Right lobe of liver (tissue), 6 donors: ENCODE data around the gene FREY1. TPM values are rescaled to one million over a fixed set of nuclear protein-coding genes. Genes with fewer than 3 reads are reported as not detected.

Source experiments
- ATAC-seq, 4 donors: fragments of 200-7000 bp; cut with Tn5 transposase; one replicate each; pipeline ENCODE4 v1.9.1; 2020; ENCODE audit warnings: mild to moderate bottlenecking in 4 of 4, moderate library complexity in 4 of 4
- DNase-seq, 3 donors: peaks; one replicate each; pipeline ENCODE4 v3.0.0-alpha.2; 2020
- H3K27ac ChIP-seq, 3 donors: fragments of 200-600 bp; one replicate each; pipeline ENCODE4 v1.8.0; 2022
- H3K27me3 ChIP-seq, 2 donors: fragments of 200-600 bp; one replicate each; pipeline ENCODE4 v1.8.0; 2022
- H3K36me3 ChIP-seq, 4 donors: fragments of 200-600 bp; sonication (generic) in 1 of 4; one replicate each; pipeline versions ENCODE4 v1.5.1 to v1.8.0; 2017 to 2022; ENCODE audit warnings: control low read depth in 1 of 4
- H3K4me1 ChIP-seq, 4 donors: fragments of 200-600 bp; sonication (generic) in 1 of 4; one replicate each; pipeline versions ENCODE4 v1.5.1 to v1.8.0; 2017 to 2022; ENCODE audit warnings: control low read depth in 1 of 4
- H3K4me3 ChIP-seq, 3 donors: fragments of 200-600 bp; one replicate each; pipeline ENCODE4 v1.8.0; 2022
- H3K9me3 ChIP-seq, 4 donors: fragments of 200-600 bp; sonication (generic) in 1 of 4; one replicate each; pipeline versions ENCODE4 v1.5.1 to v1.8.0; 2017 to 2022; ENCODE audit warnings: control low read depth in 1 of 4
- POLR2A ChIP-seq: fragments of 450-650 bp; IDR thresholded peaks from one replicate; pipeline ENCODE4 v1.6.1; 2017; ENCODE audit warnings: antibody characterized with exemption, mild to moderate bottlenecking
- WGBS: methylation state at CpG from one replicate; pipeline ENCODE4 v1.1.6; 2018; ENCODE audit warnings: low coverage, low lambda C conversion rate; ENCODE audit not compliant: insufficient coverage; ENCODE audit errors: missing lambda C conversion rate; 5-methylcytosine and 5-hydroxymethylcytosine counted together
- intact Hi-C, 2 donors: fragments of 100-400 bp; cut with DNase I; formaldehyde crosslinking; loops; one replicate each; pipeline versions ENCODE4 v1.11.2 to v1.14.1; 2022
- total RNA-seq, 6 experiments: library from RNA; depleted of rRNA in 2 of 6; stranded (reverse); fragments of >200 nt in 2 of 6; fragmentation: NEBNext Ultra II Directional in 3 of 6; extraction: Animal tissue kit (Norgen Biotek cat#: 25700) in 3 of 6; gene quantifications; one replicate each; pipeline versions ENCODE4 v1.1.0 to v1.2.4, GENCODE V29; 2016 to 2023
- TF ChIP-seq, protein P1 (sequence below), 4 donors: fragments of 200-600 bp in 3 of 4; fragments of 450-650 bp in 1 of 4; IDR thresholded peaks; one replicate each; pipeline versions ENCODE4 v1.5.1 to v1.8.0; 2016 to 2022; ENCODE audit warnings: antibody characterized with exemption in 4 of 4, mild to moderate bottlenecking in 2 of 4
- donor health status: DM: no; HTN: yes; CAD: no.
- donor health status: DM: no; HTN: no; CAD: no.
- donor health status: DM: no; HTN: no; CAD: no.
- donor health status: DM: no; HTN: yes; CAD: no.
- donor health status: DM: no; HTN: yes; CAD: no.

Gene FREY1
- total RNA-seq, 6 experiments from 2014 or later = 0.40 to 0.90 (median 0.42) TPM; not detected in 3

DNA sequence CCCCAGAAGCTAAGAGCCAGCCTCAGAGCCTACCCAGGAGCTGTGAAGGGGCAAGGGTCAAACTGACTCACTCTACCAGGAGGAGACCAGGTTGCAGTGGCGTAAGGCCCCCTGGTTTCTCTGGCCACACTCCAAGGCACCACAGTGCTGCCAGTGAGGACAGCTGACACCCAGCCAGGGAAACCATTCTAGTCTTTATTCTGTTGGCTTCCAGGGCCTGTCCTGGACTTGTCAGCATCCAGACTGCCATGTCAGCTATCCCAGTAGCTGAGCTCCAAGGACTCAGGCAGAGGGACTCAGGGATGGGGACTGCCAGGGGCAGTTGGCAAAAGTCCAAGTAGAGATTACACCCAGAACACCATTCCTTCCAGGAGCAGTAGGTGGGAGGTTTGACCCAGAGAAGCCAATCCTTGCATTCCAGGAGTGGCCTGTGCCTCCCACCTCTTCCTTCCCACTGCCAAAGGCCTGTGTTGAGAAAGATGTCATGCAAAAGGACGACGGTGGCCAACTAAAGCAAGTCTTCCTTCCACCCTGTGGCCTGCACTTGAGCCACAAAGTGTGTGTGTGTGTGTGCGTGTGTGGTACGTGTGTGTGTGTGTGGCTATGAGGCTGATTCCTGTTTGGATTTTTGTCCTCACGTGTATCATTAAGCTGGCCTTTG lies 25.2 kb downstream of the FREY1 start:
- TF ChIP-seq POLR2A = no peak
- TF ChIP-seq, protein P1, sequence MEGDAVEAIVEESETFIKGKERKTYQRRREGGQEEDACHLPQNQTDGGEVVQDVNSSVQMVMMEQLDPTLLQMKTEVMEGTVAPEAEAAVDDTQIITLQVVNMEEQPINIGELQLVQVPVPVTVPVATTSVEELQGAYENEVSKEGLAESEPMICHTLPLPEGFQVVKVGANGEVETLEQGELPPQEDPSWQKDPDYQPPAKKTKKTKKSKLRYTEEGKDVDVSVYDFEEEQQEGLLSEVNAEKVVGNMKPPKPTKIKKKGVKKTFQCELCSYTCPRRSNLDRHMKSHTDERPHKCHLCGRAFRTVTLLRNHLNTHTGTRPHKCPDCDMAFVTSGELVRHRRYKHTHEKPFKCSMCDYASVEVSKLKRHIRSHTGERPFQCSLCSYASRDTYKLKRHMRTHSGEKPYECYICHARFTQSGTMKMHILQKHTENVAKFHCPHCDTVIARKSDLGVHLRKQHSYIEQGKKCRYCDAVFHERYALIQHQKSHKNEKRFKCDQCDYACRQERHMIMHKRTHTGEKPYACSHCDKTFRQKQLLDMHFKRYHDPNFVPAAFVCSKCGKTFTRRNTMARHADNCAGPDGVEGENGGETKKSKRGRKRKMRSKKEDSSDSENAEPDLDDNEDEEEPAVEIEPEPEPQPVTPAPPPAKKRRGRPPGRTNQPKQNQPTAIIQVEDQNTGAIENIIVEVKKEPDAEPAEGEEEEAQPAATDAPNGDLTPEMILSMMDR (IDR thresholded peaks at IDR 0.05) = no peak
- Histone ChIP-seq H3K4me1 (peaks cover 0 to 5% (median 0%) of the 10 kb centered on the region in 4 donors), H3K9me3 (no peaks in the 10 kb centered on the region), H3K4me3 (no peak overlapping the region), H3K27me3 (no peaks in the 10 kb centered on the region), H3K36me3 (peaks cover 0 to 51% (median 32%) of the 10 kb centered on the region in 4 donors), H3K27ac (no peak overlapping the region)
- ATAC-seq = no peak
- intact Hi-C loops = no loop called here
- WGBS = no CpG with 5 or more reads among the region's 6 CpGs
- no peak for DNase-seq

DNA sequence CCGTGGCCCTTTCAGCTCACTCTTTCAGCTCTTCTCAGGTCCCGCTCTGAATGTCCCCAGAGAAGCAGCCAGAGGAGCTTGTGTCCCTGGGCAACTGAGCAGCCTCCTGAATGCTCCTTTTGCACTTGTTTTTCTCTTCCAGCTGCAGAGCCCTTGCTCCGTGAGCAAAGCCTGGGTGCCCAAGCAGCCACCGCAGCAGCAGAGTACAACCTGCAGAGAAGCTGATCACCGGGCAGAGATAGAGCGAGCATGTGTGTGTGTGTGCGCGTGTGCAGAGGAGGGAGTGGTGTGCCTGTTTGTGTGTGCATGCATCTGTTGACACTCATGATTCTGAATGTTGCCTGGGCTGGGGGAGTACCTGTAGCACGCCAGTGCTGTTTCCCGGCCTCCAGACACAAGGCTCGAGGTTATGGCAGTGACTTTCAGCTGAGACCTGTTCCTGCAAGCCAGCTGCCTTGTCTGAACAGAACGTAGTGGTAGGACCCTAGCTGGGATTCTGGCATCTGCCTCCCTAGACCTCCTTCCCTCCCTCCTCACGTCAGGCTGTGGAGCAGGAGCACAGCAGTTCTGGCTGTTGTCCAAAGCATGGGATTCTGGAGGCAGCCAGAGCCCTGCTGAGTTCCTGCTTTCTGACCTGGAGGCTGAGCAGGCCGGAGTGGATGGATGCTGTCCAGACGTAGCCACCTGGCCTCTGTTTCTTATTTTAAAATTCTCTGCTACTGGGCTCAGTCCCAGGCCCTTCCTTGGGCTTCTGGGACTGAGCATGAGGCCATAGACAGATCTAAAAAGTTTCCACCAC lies 26.1 kb downstream of the FREY1 start:
- 95% methylated on average over 3 of the region's 15 CpGs for WGBS
- Histone ChIP-seq H3K4me3 (no peak overlapping the region), H3K36me3 (peaks cover 0 to 58% (median 34%) of the 10 kb centered on the region in 4 donors), H3K27me3 (no peaks in the 10 kb centered on the region), H3K4me1 (peaks cover 0 to 3% (median 0%) of the 10 kb centered on the region in 4 donors), H3K27ac (no peak overlapping the region), H3K9me3 (no peaks in the 10 kb centered on the region)
- ATAC-seq = no peak
- DNase-seq = no peak
- TF ChIP-seq, protein P1 (IDR thresholded peaks at IDR 0.05) = no peak
- TF ChIP-seq POLR2A = no peak
- intact Hi-C loops = no loop called here

DNA sequence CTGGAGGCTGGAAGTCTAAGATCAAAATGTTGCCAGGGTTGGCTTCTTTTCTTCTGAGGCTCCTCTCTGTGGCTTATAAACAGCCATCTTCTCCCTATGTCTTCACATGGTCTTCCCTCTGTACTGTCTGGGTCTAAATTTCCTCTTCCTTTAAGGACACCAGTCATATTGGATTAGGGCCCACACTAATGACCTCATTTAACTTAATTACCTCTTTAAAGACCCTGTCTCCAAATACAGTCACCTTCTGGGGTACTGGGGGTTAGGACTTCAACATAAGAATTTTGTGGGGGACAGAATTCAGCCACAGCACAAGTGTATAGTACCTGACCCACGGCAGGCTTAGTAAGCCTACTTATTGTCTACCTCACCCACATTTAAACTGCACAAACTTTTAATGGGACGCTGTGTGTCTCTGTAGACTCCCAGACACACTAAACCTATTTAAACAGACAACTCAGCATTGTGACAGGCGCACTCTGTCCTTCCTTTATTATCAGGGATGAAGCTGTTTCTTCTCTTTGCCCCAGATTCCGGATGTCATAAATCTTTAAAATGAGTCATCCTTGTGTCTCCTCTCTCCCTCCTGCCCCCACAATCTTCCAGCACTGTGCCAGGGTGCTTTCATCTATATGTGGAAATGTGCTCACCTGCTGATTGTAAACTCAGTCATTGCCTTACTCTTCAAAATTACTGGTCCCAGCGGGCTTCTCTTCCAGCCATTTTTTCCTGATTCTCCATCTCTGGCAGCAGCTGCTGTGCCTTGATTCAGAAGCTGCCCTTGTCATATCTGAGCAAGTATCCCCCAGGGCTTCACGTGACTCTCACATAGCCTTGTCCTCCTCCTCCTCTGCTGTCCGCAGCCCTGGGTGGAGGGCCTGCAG lies 27.0 kb downstream of the FREY1 start:
- H3K4me1 ChIP-seq = no peaks in the 10 kb centered on the region
- DNase-seq (no peak), ATAC-seq (no peak)
- 80% methylated on average over 5 of the region's 7 CpGs for WGBS
- H3K27ac ChIP-seq = no peak overlapping the region
- H3K27me3 ChIP-seq = no peaks in the 10 kb centered on the region
- no peaks in the 10 kb centered on the region for H3K9me3 ChIP-seq
- intact Hi-C loops = no loop called here
- no peak overlapping the region for H3K4me3 ChIP-seq
- TF ChIP-seq POLR2A = no peak
- TF ChIP-seq, protein P1 (IDR thresholded peaks at IDR 0.05) = no peak
- H3K36me3 ChIP-seq = peaks cover 0 to 67% (median 38%) of the 10 kb centered on the region in 4 donors

DNA sequence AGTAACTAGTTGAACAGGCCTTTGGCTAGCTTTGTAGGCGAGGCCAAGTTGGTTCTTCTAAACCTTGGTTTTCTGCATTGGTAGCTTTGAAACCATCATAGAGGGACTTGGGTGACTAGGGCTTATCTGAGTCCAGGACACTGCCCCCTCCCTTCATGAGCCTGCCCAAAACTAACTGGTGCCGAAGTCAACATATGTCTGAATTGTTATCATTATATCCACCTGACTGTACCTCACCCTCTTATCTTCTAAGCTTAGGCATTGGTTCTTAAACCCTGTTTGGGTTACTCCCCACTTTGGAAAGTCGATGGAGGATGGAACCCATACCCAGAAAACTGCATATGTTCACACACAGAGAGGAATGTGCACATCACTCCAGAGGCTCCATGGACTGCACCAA lies 29.2 kb downstream of the FREY1 start:
- TF ChIP-seq POLR2A = no peak
- TF ChIP-seq, protein P1 (IDR thresholded peaks at IDR 0.05) = no peak
- intact Hi-C loops = no loop called here
- Histone ChIP-seq H3K9me3 (no peaks in the 10 kb centered on the region), H3K4me3 (no peak overlapping the region), H3K27ac (no peak overlapping the region), H3K27me3 (no peaks in the 10 kb centered on the region), H3K4me1 (no peaks in the 10 kb centered on the region), H3K36me3 (peaks cover 0 to 82% (median 49%) of the 10 kb centered on the region in 4 donors)
- DNase-seq (no peak), ATAC-seq (no peak)
- 88% methylated on average over 2 of the region's 3 CpGs for WGBS
